Measurements from ENCODE around the gene CD163L1. TPM values are rescaled to one million over a fixed set of nuclear protein-coding genes. Genes with fewer than 3 reads are reported as not detected.

Gene CD163L1
- total and polyA plus RNA-seq, 3 experiments from 2014 or later: 0.24 to 0.71 TPM; not detected in 1

DNA sequence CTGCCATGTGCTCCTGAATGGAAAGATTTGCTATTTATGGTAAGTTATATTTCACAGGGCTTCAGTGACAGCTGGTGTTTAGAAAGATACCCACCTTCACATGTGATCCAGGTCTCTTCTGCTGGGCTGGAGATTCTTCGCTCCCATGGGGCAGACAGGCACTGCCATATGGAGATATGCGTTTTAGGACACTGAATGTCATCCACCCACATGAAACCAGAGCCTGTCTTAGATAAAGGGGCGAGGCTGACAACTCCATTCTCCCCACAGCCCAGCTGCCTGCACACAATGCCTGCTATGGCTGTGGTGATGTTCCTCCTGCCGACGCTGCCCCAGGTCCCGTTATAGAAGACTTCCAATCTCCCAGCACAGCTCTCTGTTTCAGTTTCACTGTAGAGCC, 70.7 kb downstream of the CD163L1 start:
- peaks cover 0 to 4% (median 0%) of the 10 kb centered on the region in 3 donors for H3K36me3 Mint-ChIP-seq

DNA sequence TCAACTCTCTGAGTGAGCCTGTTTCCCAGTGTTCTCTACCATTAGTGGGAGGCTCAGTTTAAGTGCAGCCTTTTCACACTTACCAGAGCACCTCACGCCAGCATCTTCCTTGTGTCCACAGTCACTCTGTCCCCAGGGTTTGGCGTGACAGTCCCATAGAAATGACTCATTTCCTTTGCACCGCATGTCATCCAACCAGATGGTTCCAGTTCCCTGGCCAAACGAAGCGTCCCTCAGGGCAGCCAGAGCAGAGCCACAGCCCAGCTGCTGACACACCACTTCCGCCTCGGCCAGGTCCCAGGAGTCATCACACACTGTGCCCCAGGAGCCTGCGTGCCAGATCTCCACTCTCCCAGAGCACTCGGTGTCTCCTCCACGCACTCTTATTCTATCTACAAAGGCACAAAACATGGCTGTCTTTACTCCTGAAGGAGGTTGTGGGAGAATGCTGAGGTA, 74.7 kb downstream of the CD163L1 start:
- H3K9me3 ChIP-seq (ENCODE audit: low read length): no peaks in the 10 kb centered on the region
- no peak overlapping the region for H3K4me3 ChIP-seq (ENCODE audit: low read length)
- Mint-ChIP-seq H3K36me3 (peaks cover 0 to 4% (median 0%) of the 10 kb centered on the region in 3 donors), H3K27ac (no peak overlapping the region), H3K9me3 (peaks cover 0 to 4% (median 2%) of the 10 kb centered on the region in 5 donors), H3K27me3 (peaks cover 0 to 8% of the 10 kb centered on the region in 2 donors), H3K4me1 (no peaks in the 10 kb centered on the region), H3K4me3 (no peak overlapping the region)
- H3K27me3 ChIP-seq (ENCODE audit: insufficient read depth, low read length, poor library complexity, severe bottlenecking): no peaks in the 10 kb centered on the region
- H3K4me1 ChIP-seq (ENCODE audit: insufficient read depth, low read length): no peaks in the 10 kb centered on the region
- no peaks in the 10 kb centered on the region for H3K36me3 ChIP-seq (ENCODE audit: insufficient read depth, low read length)
- no peak overlapping the region for H3K27ac ChIP-seq (ENCODE audit: low read depth, low read length)
- ChIA-PET POLR2A (no interaction called here), CTCF (no interaction called here)
- DNase-seq: no peak

More for the DNA sequence above, 70.7 kb downstream of the CD163L1 start:
- no peak overlapping the region for H3K27ac Mint-ChIP-seq
- peaks cover 0 to 8% of the 10 kb centered on the region in 2 donors for H3K27me3 Mint-ChIP-seq
- H3K4me1 Mint-ChIP-seq: no peaks in the 10 kb centered on the region
- ChIA-PET POLR2A (no interaction called here), CTCF (no interaction called here)
- Histone ChIP-seq H3K36me3 (ENCODE audit: insufficient read depth, low read length) (no peaks in the 10 kb centered on the region), H3K27ac (ENCODE audit: low read depth, low read length) (no peak overlapping the region), H3K27me3 (ENCODE audit: insufficient read depth, low read length, poor library complexity, severe bottlenecking) (no peaks in the 10 kb centered on the region), H3K4me1 (ENCODE audit: insufficient read depth, low read length) (no peaks in the 10 kb centered on the region), H3K4me3 (ENCODE audit: low read length) (no peak overlapping the region), H3K9me3 (ENCODE audit: low read length) (no peaks in the 10 kb centered on the region)
- H3K9me3 Mint-ChIP-seq: peaks cover 0 to 4% (median 2%) of the 10 kb centered on the region in 5 donors
- H3K4me3 Mint-ChIP-seq: no peak overlapping the region
- no peak for DNase-seq

DNA sequence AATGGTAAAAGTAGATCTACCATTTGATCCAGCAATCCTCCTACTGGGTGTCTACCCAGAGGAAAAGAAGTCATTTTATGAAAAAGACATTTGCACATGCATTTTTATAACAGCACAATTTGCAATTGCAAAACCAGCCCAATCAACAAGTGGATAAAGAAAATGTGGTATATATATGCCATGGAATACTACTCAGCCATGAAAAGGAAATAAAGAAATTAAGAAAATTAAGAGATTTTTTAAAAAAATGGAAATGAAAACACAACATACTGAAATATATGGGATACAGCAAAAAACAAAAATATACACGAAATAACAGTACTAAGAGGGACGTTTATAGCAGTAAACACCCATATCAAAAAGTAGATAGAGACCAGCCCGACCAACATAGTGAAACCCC, 81.2 kb downstream of the CD163L1 start:
- Mint-ChIP-seq H3K27ac (no peak overlapping the region), H3K4me3 (no peak overlapping the region), H3K27me3 (peaks cover 0 to 4% of the 10 kb centered on the region in 2 donors), H3K4me1 (peaks cover 0 to 4% (median 0%) of the 10 kb centered on the region in 3 donors), H3K36me3 (no peaks in the 10 kb centered on the region), H3K9me3 (no peaks in the 10 kb centered on the region)
- CTCF ChIA-PET: no interaction called here
- Histone ChIP-seq H3K36me3 (ENCODE audit: insufficient read depth, low read length) (no peaks in the 10 kb centered on the region), H3K9me3 (ENCODE audit: low read length) (no peaks in the 10 kb centered on the region), H3K4me1 (ENCODE audit: insufficient read depth, low read length) (no peaks in the 10 kb centered on the region), H3K27ac (ENCODE audit: low read depth, low read length) (no peak overlapping the region), H3K4me3 (ENCODE audit: low read length) (no peak overlapping the region), H3K27me3 (ENCODE audit: insufficient read depth, low read length, poor library complexity, severe bottlenecking) (no peaks in the 10 kb centered on the region)
- DNase-seq: no peak
- POLR2A ChIA-PET: no interaction called here

DNA sequence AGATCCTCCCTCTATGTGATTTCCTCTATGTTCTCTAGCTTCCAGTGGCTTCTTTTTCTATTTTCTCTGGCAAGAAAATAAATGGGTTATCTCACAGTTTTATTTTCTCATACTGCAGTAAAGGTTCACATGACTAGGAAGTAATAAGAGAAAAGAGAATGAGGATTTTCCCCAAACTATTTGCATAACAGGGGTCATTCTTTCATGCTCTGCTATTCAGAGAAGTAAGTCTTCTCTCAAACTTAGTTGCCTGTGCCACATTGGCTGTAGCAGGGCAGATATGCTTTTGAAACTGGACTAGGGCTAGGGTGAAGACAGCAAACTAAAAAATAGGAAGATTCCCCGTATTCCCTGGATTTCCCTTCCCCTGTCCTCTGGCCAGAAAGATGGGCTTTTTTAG, 82.7 kb downstream of the CD163L1 start:
- no peaks in the 10 kb centered on the region for H3K9me3 Mint-ChIP-seq
- H3K9me3 ChIP-seq (ENCODE audit: low read length): no peaks in the 10 kb centered on the region
- DNase-seq: no peak
- no peaks in the 10 kb centered on the region for H3K4me1 ChIP-seq (ENCODE audit: insufficient read depth, low read length)
- no peaks in the 10 kb centered on the region for H3K36me3 ChIP-seq (ENCODE audit: insufficient read depth, low read length)
- no peak overlapping the region for H3K27ac Mint-ChIP-seq
- no peak overlapping the region for H3K4me3 ChIP-seq (ENCODE audit: low read length)
- H3K4me3 Mint-ChIP-seq: no peak overlapping the region
- POLR2A ChIA-PET: no interaction called here
- CTCF ChIA-PET: no interaction called here
- H3K27me3 ChIP-seq (ENCODE audit: insufficient read depth, low read length, poor library complexity, severe bottlenecking): no peaks in the 10 kb centered on the region
- peaks cover 0 to 10% of the 10 kb centered on the region in 2 donors for H3K27me3 Mint-ChIP-seq
- no peak overlapping the region for H3K27ac ChIP-seq (ENCODE audit: low read depth, low read length)
- H3K4me1 Mint-ChIP-seq: peaks cover 0 to 4% (median 0%) of the 10 kb centered on the region in 3 donors
- H3K36me3 Mint-ChIP-seq: no peaks in the 10 kb centered on the region

DNA sequence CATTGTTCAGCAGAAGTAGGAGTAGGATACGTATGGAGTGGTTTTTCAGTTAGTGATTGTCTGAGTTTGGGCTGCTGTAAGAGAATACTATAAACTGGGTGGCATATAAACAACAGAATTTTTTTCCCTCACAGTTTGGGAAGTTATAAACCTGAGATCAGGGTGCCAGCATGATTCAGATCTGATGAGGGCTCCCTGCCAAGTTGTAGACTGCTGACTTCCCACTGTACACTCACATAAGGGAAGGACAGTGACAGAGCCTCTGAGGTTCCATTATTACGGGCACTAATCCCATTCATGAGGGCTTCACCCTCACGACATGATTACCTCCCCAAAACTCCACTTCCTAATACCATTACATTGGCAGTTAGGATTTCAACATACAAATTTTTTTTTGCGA, 89.4 kb downstream of the CD163L1 start:
- Histone ChIP-seq H3K36me3 (ENCODE audit: insufficient read depth, low read length) (no peaks in the 10 kb centered on the region), H3K9me3 (ENCODE audit: low read length) (no peaks in the 10 kb centered on the region), H3K27ac (ENCODE audit: low read depth, low read length) (no peak overlapping the region), H3K27me3 (ENCODE audit: insufficient read depth, low read length, poor library complexity, severe bottlenecking) (no peaks in the 10 kb centered on the region), H3K4me3 (ENCODE audit: low read length) (no peak overlapping the region), H3K4me1 (ENCODE audit: insufficient read depth, low read length) (peaks cover 13% of the 10 kb centered on the region)
- ChIA-PET POLR2A (no interaction called here), CTCF (no interaction called here)
- H3K4me1 Mint-ChIP-seq: peaks cover 17 to 32% (median 20%) of the 10 kb centered on the region in 3 donors
- no peaks in the 10 kb centered on the region for H3K9me3 Mint-ChIP-seq
- no peak overlapping the region for H3K4me3 Mint-ChIP-seq
- H3K27me3 Mint-ChIP-seq: peaks cover 3 to 13% of the 10 kb centered on the region in 2 donors
- DNase-seq: no peak
- H3K27ac Mint-ChIP-seq: no peak overlapping the region
- H3K36me3 Mint-ChIP-seq: no peaks in the 10 kb centered on the region

DNA sequence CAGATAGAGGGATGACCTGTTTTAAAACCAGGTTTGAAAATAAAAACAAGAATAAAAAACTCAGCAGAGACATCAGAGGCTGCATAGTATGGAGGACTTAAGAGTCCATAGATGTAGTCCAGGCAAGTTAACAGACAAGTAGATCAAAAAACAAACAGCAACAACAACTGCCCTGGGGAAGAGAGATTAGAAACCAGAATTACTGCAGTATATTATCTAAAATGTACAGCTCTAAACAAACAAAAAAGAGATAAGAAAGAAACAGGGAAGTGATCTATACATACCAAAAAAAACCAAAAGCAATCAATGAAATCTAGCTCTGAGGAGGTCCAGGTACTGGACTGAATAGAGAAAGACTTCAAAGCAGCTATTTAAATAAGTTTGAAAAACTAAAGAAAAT, 91.3 kb downstream of the CD163L1 start:
- no peak overlapping the region for H3K4me3 ChIP-seq (ENCODE audit: low read length)
- Mint-ChIP-seq H3K4me3 (no peak overlapping the region), H3K36me3 (no peaks in the 10 kb centered on the region), H3K27ac (no peak overlapping the region), H3K4me1 (peaks cover 21 to 42% (median 25%) of the 10 kb centered on the region in 3 donors), H3K9me3 (no peaks in the 10 kb centered on the region), H3K27me3 (peaks cover 3 to 13% of the 10 kb centered on the region in 2 donors)
- H3K9me3 ChIP-seq (ENCODE audit: low read length): no peaks in the 10 kb centered on the region
- CTCF ChIA-PET: no interaction called here
- H3K36me3 ChIP-seq (ENCODE audit: insufficient read depth, low read length): no peaks in the 10 kb centered on the region
- no peak overlapping the region for H3K27ac ChIP-seq (ENCODE audit: low read depth, low read length)
- H3K4me1 ChIP-seq (ENCODE audit: insufficient read depth, low read length): peaks cover 13% of the 10 kb centered on the region
- no peaks in the 10 kb centered on the region for H3K27me3 ChIP-seq (ENCODE audit: insufficient read depth, low read length, poor library complexity, severe bottlenecking)
- POLR2A ChIA-PET: no interaction called here
- no peak for DNase-seq

DNA sequence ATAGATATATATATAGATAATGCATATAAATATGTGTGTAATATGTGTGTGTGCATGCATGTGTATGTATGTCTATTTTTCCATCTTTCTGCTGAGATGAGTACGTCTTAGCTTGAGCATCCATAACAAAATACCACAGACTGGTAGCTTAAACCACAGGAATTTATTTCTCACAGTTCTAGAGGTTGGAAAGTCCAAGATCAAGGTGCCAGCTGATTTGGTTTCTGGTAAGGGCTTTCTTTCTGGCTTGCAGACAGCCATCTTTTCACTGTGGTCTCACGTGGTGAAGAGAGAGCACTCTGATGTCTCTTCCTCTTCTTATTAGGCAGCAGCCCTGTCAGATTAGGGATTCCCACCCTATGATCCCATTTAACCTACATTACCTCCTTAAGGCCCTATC, 92.8 kb downstream of the CD163L1 start:
- H3K4me3 ChIP-seq (ENCODE audit: low read length): no peak overlapping the region
- H3K4me1 Mint-ChIP-seq: peaks cover 32 to 52% (median 36%) of the 10 kb centered on the region in 3 donors
- H3K27ac Mint-ChIP-seq: no peak overlapping the region
- H3K9me3 Mint-ChIP-seq: peaks cover 0 to 2% (median 0%) of the 10 kb centered on the region in 5 donors
- POLR2A ChIA-PET: no interaction called here
- H3K36me3 Mint-ChIP-seq: peaks cover 0 to 3% (median 0%) of the 10 kb centered on the region in 3 donors
- no peaks in the 10 kb centered on the region for H3K36me3 ChIP-seq (ENCODE audit: insufficient read depth, low read length)
- CTCF ChIA-PET: no interaction called here
- no peaks in the 10 kb centered on the region for H3K27me3 ChIP-seq (ENCODE audit: insufficient read depth, low read length, poor library complexity, severe bottlenecking)
- peak overlapping the region in 3 of 7 donors; percentile 3 to 34 (median 30) for H3K4me3 Mint-ChIP-seq
- H3K4me1 ChIP-seq (ENCODE audit: insufficient read depth, low read length): peaks cover 22% of the 10 kb centered on the region
- no peak for DNase-seq
- H3K27me3 Mint-ChIP-seq: peaks cover 3 to 7% of the 10 kb centered on the region in 2 donors
- no peaks in the 10 kb centered on the region for H3K9me3 ChIP-seq (ENCODE audit: low read length)
- H3K27ac ChIP-seq (ENCODE audit: low read depth, low read length): no peak overlapping the region

DNA sequence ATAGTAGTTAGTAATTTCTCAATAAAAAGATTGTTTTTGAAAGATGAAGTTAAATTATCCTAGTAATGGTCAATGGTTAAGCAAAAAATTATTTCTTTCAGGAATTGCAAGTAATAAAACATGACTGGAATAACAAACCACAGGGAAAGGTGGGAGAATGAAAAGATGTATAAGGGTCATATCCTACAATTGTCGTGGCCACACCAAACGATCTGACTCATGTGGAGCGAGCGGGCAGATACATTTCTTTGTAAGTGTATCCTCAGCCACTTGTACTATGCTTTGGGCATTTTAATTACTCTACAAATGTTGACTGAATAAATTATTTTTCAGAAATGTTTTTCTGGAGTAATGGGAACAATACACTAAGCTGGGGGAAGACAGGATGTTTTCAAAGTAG, 94.5 kb downstream of the CD163L1 start:
- peaks cover 0 to 16% (median 4%) of the 10 kb centered on the region in 3 donors for H3K36me3 Mint-ChIP-seq
- H3K27me3 Mint-ChIP-seq: peaks cover 3% of the 10 kb centered on the region in 2 donors
- peaks cover 28% of the 10 kb centered on the region for H3K4me1 ChIP-seq (ENCODE audit: insufficient read depth, low read length)
- H3K4me1 Mint-ChIP-seq: peaks cover 42 to 69% (median 48%) of the 10 kb centered on the region in 3 donors
- POLR2A ChIA-PET: no interaction called here
- no peak overlapping the region for H3K4me3 Mint-ChIP-seq
- H3K9me3 ChIP-seq (ENCODE audit: low read length): peaks cover 8% of the 10 kb centered on the region
- no peak overlapping the region for H3K4me3 ChIP-seq (ENCODE audit: low read length)
- no peak overlapping the region for H3K27ac ChIP-seq (ENCODE audit: low read depth, low read length)
- CTCF ChIA-PET: no interaction called here
- peaks cover 5 to 18% (median 9%) of the 10 kb centered on the region in 5 donors for H3K9me3 Mint-ChIP-seq
- DNase-seq: no peak
- no peaks in the 10 kb centered on the region for H3K27me3 ChIP-seq (ENCODE audit: insufficient read depth, low read length, poor library complexity, severe bottlenecking)
- H3K36me3 ChIP-seq (ENCODE audit: insufficient read depth, low read length): no peaks in the 10 kb centered on the region
- H3K27ac Mint-ChIP-seq: no peak overlapping the region
